HEK293T (cell line): ENCODE results near the gene MED12L.

Experiments
- CTCF ChIA-PET: fragments of 350-600 bp; formaldehyde crosslinking; extraction: SDS; loops from one replicate; lab custom pipeline; 2021; ENCODE audit warnings: antibody characterized with exemption, inconsistent platforms; lab: Yijun Ruan, JAX
- POLR2A ChIA-PET: fragments of 350-600 bp; formaldehyde crosslinking; extraction: SDS; loops from one replicate; lab custom pipeline; 2020; ENCODE audit warnings: antibody characterized with exemption, inconsistent platforms; lab: Yijun Ruan, JAX
- DNase-seq: peaks from one replicate; pipeline ENCODE4 v3.0.0; 2012; ENCODE audit warnings: mixed read lengths; ENCODE audit errors: extremely low spot score
- ARNT ChIP-seq: fragments of 450-650 bp; IDR thresholded peaks from 2 replicates; pipeline ENCODE4 v1.6.1; 2017; ENCODE audit warnings: mild to moderate bottlenecking
- BHLHE40 ChIP-seq: fragments of 450-650 bp; IDR thresholded peaks from 2 replicates; pipeline ENCODE4 v1.6.1; 2016; ENCODE audit warnings: mild to moderate bottlenecking, moderate library complexity, borderline replicate concordance
- CTBP1 ChIP-seq: fragments of 450-650 bp; IDR thresholded peaks from 2 replicates; pipeline ENCODE4 v1.6.1; 2016; ENCODE audit warnings: borderline replicate concordance
- ELF4 ChIP-seq: fragments of 450-650 bp; IDR thresholded peaks from 2 replicates; pipeline ENCODE4 v1.6.1; 2017; ENCODE audit warnings: antibody characterized with exemption
- FOXA1 ChIP-seq: fragments of 450-650 bp; IDR thresholded peaks from 2 replicates; pipeline ENCODE4 v1.6.1; 2016; ENCODE audit warnings: mild to moderate bottlenecking
- FOXK2 ChIP-seq: fragments of 450-650 bp; IDR thresholded peaks from 2 replicates; pipeline ENCODE4 v1.6.1; 2016; ENCODE audit warnings: mild to moderate bottlenecking
- FOXM1 ChIP-seq: fragments of 450-650 bp; IDR thresholded peaks from 2 replicates; pipeline ENCODE4 v1.6.1; 2017; ENCODE audit warnings: mild to moderate bottlenecking, borderline replicate concordance
- HDGF ChIP-seq: fragments of 450-650 bp; IDR thresholded peaks from 2 replicates; pipeline ENCODE4 v1.6.1; 2017; ENCODE audit warnings: antibody characterized with exemption, borderline replicate concordance
- L3MBTL2 ChIP-seq: fragments of 450-650 bp; conservative IDR thresholded peaks from 2 replicates; pipeline ENCODE4 v1.6.1; 2016; ENCODE audit warnings: mild to moderate bottlenecking
- LEF1 ChIP-seq: fragments of 450-650 bp; IDR thresholded peaks from 2 replicates; pipeline ENCODE4 v1.6.1; 2017; ENCODE audit warnings: mild to moderate bottlenecking, borderline replicate concordance
- NFRKB ChIP-seq: fragments of 450-650 bp; IDR thresholded peaks from 2 replicates; pipeline ENCODE4 v1.6.1; 2016; ENCODE audit warnings: mild to moderate bottlenecking, moderate library complexity
- PKNOX1 ChIP-seq: fragments of 450-650 bp; IDR thresholded peaks from 2 replicates; pipeline ENCODE4 v1.6.1; 2016
- SP1 ChIP-seq: fragments of 450-650 bp; IDR thresholded peaks from 2 replicates; pipeline ENCODE4 v1.6.1; 2017
- SUZ12 ChIP-seq: fragments of 450-650 bp; IDR thresholded peaks from 2 replicates; pipeline ENCODE4 v1.6.1; 2016; ENCODE audit warnings: mild to moderate bottlenecking
- TARDBP ChIP-seq: fragments of 450-650 bp; IDR thresholded peaks from 2 replicates; pipeline ENCODE4 v1.6.1; 2016
- ZNF384 ChIP-seq: fragments of 450-650 bp; IDR thresholded peaks from 2 replicates; pipeline ENCODE4 v1.6.1; 2016

MED12L gene

DNA sequence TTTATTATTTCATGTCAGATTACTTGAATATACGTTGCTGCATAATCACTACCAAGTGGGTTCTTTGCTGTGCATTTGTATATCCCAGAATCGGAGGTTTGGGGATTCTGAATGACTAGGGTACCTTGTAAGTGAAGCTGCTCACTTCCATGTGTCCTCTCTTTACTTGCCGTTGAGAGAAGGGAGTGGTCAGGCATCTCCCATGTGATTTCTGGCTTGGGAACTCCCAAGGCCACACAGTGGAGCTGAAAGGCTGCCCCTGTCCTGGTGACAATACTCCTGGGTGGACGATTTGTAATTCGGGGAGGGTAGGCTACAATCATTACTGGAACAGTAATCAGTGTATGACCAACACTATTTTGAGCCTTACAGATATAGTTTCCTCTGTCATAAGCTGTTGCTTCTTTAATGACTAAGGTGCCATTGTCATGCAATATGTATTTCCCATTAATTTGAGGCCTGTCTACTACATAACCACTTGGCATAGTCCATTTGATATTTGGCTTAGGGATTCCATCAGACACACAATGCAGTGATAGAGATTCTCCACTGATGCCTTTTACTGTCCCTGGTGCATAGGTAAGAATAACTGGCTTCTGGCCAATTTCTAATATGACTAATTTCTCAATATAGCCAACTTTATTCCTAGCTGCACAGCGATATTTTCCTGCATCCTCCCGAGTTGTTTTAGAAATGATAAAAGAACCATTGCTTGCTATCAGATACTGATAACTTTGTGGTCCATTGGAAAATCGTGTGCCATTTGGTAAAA lies 351.4 kb downstream of the MED12L start:
- DNase-seq = no peak
- POLR2A ChIA-PET = interaction anchor here (0.6 kb wide), 1 partner anchor 532 kb away, joined by 3 read pairs; no protein-coding TSS in a partner anchor
- CTCF ChIA-PET = interaction anchor here (1.3 kb wide), 1 partner anchor 402 kb away, joined by 6 read pairs; no protein-coding TSS in a partner anchor
- TF ChIP-seq ZNF384 (no peak), SUZ12 (no peak)

- CTCF ChIA-PET = interaction anchor here (0.6 to 3.3 kb wide), 3 partner anchors 401 to 914 kb away, joined by 3 to 17 read pairs (median 6); no protein-coding TSS in a partner anchor
- POLR2A ChIA-PET = no interaction called here
- no peak for DNase-seq
- TF ChIP-seq SUZ12 (no peak), SP1 (no peak), HDGF (no peak), FOXA1 (no peak)
Observed at GRCh38 chr3:151437906-151438305, 352.4 kb downstream of the MED12L start.

- DNase-seq = peak; percentile 54
- POLR2A ChIA-PET = no interaction called here
Observed at GRCh38 chr3:151439652-151440125, 354.2 kb downstream of the MED12L start.

DNA sequence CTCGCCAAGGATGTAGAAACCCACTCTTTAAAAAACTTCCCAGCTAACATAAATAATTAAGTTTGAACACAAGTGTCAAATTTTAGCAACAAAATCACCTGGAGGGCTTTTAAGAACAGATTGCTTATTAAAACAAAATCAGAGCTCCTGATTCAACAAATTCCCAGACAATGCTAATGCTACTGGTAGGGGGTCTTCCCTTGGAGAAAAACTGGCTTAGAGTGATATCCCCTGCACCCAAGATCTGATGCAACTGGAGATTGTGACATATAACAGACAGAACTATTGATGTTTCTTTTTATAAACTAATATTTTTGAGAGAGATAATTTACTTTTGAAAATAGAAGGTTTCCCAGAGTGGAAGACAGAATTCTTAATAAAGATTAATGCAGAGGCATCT lies 355.5 kb downstream of the MED12L start:
- POLR2A ChIA-PET = no interaction called here
- CTCF ChIA-PET = interaction anchor here (0.6 to 3.3 kb wide), 2 partner anchors 398 to 736 kb away, joined by 3 to 17 read pairs; no protein-coding TSS in a partner anchor
- DNase-seq = no peak
- no peak for TF ChIP-seq SUZ12
- no peak for TF ChIP-seq ZNF384
- TF ChIP-seq ARNT = no peak
- no peak for TF ChIP-seq NFRKB
- no peak for TF ChIP-seq L3MBTL2
- TF ChIP-seq FOXM1 = no peak

More at GRCh38 chr3:151439652-151440125, 354.2 kb downstream of the MED12L start:
- no peak for TF ChIP-seq ARNT
- TF ChIP-seq ELF4 = no peak
- no peak for TF ChIP-seq NFRKB
- TF ChIP-seq ZNF384 = no peak
- TF ChIP-seq HDGF = no peak
- no peak for TF ChIP-seq BHLHE40
- TF ChIP-seq TARDBP = no peak
- CTCF ChIA-PET = interaction anchor here (0.9 to 3.3 kb wide), 4 partner anchors 29 to 399 kb away, joined by 3 to 17 read pairs (median 4); no protein-coding TSS in a partner anchor

DNA sequence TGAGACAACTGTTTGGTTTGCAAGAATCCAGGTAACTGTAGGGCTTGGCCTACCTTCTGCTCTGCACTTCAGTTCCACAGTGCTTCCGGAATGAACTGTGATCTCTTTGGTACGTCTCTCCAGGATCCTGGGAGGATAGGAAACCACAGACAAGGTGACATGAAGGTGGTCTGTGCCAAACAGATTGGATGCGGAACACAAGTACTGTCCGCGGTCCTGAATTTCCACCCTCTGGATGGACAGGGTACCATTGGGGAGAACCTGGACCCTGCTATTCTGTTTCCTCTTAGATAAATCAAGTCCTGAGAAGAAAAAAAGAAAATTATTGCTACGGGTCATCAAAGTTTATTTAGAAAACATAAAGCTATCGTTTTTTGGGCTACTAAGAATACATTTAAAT lies 358.1 kb downstream of the MED12L start:
- ChIA-PET POLR2A (no interaction called here), CTCF (no interaction called here)
- no peak for DNase-seq
- TF ChIP-seq BHLHE40 (no peak), L3MBTL2 (no peak), HDGF (no peak), FOXA1 (no peak), FOXK2 (no peak), TARDBP (no peak), NFRKB (no peak), SP1 (no peak), ARNT (no peak), LEF1 (no peak)

- DNase-seq = no peak
- TF ChIP-seq SUZ12 = no peak
- TF ChIP-seq TARDBP = no peak
- no peak for TF ChIP-seq BHLHE40
- TF ChIP-seq ARNT = no peak
- TF ChIP-seq FOXK2 = no peak
- no peak for TF ChIP-seq PKNOX1
- no peak for TF ChIP-seq SP1
- TF ChIP-seq LEF1 = no peak
- TF ChIP-seq ELF4 = no peak
- no peak for TF ChIP-seq NFRKB
- no peak for TF ChIP-seq FOXA1
- no peak for TF ChIP-seq ZNF384
- TF ChIP-seq L3MBTL2 = no peak
- ChIA-PET CTCF (no interaction called here), POLR2A (no interaction called here)
Observed at GRCh38 chr3:151445273-151446001, 360.0 kb downstream of the MED12L start.

GRCh38 chr3:151446002-151446340 lies 360.5 kb downstream of the MED12L start:
- ChIA-PET CTCF (no interaction called here), POLR2A (no interaction called here)
- no peak for TF ChIP-seq CTBP1
- no peak for TF ChIP-seq L3MBTL2
- no peak for TF ChIP-seq ELF4
- TF ChIP-seq FOXM1 = no peak
- TF ChIP-seq BHLHE40 = no peak
- TF ChIP-seq SUZ12 = no peak
- no peak for TF ChIP-seq ARNT
- no peak for TF ChIP-seq FOXK2
- TF ChIP-seq SP1 = no peak
- DNase-seq = no peak

GRCh38 chr3:151452368-151452767 lies 366.9 kb downstream of the MED12L start:
- CTCF ChIA-PET = no interaction called here
- POLR2A ChIA-PET = no interaction called here
- TF ChIP-seq CTBP1 = no peak
- TF ChIP-seq BHLHE40 = no peak
- no peak for TF ChIP-seq FOXA1
- no peak for TF ChIP-seq ZNF384
- TF ChIP-seq FOXM1 = no peak
- no peak for TF ChIP-seq NFRKB
- no peak for TF ChIP-seq FOXK2
- DNase-seq = no peak
